A673 (cell line): Measurements from ENCODE around the gene SOX1. TPM values are rescaled to one million over a fixed set of nuclear protein-coding genes. Genes with fewer than 3 reads are reported as not detected.

Experiments used
- Bru-seq: library from RNA; stranded (reverse); fragments of 400-500 nt; gene quantifications from one replicate; lab custom pipeline; 2021; lab: Mats Ljungman, UMichigan
- BruChase-seq, 2 experiments: library from RNA; stranded (reverse); fragments of 400-500 nt; gene quantifications; one replicate each; lab custom pipeline; 2021; lab: Mats Ljungman, UMichigan
- BruUV-seq: library from RNA; stranded (reverse); fragments of 400-500 nt; replicated peaks from 2 replicates; lab custom pipeline; 2021; lab: Mats Ljungman, UMichigan
- CTCF ChIA-PET: fragments of 300-600 bp; sonication (Branson Sonifier 250); formaldehyde crosslinking; loops from one replicate; lab custom pipeline; 2022; ENCODE audit warnings: antibody characterized with exemption; lab: Charles Lee
- POLR2A ChIA-PET: fragments of 300-600 bp; sonication (Branson Sonifier 250); formaldehyde crosslinking; loops from one replicate; lab custom pipeline; 2022; ENCODE audit warnings: antibody characterized with exemption; ENCODE audit not compliant: low non-redundant PET; lab: Charles Lee
- DNase-seq: peaks from one replicate; pipeline ENCODE4 v3.0.0-alpha.2; 2015; ENCODE audit warnings: low spot score
- H3K27ac ChIP-seq: fragments of 200-600 bp; sonication (generic); 2 replicates; pipeline ENCODE4 v1.5.1; 2016; ENCODE audit warnings: mixed run types, low read depth, mild to moderate bottlenecking, mixed read lengths, antibody characterized with exemption, low read length; ENCODE audit not compliant: poor library complexity, severe bottlenecking
- H3K27me3 ChIP-seq: fragments of 200-600 bp; sonication (generic); replicated peaks from 2 replicates; pipeline ENCODE4 v1.6.1; 2017; ENCODE audit warnings: mixed run types, low read depth, mild to moderate bottlenecking, mixed read lengths, antibody characterized with exemption, low read length; ENCODE audit not compliant: insufficient read depth, poor library complexity
- H3K36me3 ChIP-seq: fragments of 200-600 bp; sonication (generic); 2 replicates; pipeline ENCODE4 v1.6.1; 2016; ENCODE audit warnings: mixed run types, mild to moderate bottlenecking, mixed read lengths, antibody characterized with exemption, low read length; ENCODE audit not compliant: insufficient read depth, poor library complexity, severe bottlenecking
- H3K4me1 ChIP-seq: fragments of 200-600 bp; sonication (generic); 2 replicates; pipeline ENCODE4 v1.6.1; 2017; ENCODE audit warnings: mixed run types, mild to moderate bottlenecking, mixed read lengths, antibody characterized with exemption, low read length; ENCODE audit not compliant: insufficient read depth, poor library complexity, severe bottlenecking
- H3K4me3 ChIP-seq: fragments of 200-600 bp; sonication (generic); 2 replicates; pipeline ENCODE4 v1.5.1; 2016; ENCODE audit warnings: low read depth, mixed run types, mild to moderate bottlenecking, mixed read lengths, low read length; ENCODE audit not compliant: poor library complexity, severe bottlenecking
- H3K9me3 ChIP-seq: fragments of 200-600 bp; sonication (generic); 2 replicates; pipeline ENCODE4 v1.6.1; 2016; ENCODE audit warnings: mixed run types, low read depth, mild to moderate bottlenecking, mixed read lengths, antibody characterized with exemption, low read length; ENCODE audit not compliant: poor library complexity, severe bottlenecking
- EZH2 ChIP-seq: fragments of 200-600 bp; sonication (generic); IDR thresholded peaks from 2 replicates; pipeline ENCODE4 v1.6.1; 2017; ENCODE audit warnings: borderline replicate concordance, low read depth, mild to moderate bottlenecking, mixed read lengths, antibody characterized with exemption, low read length; ENCODE audit not compliant: poor library complexity, severe bottlenecking
- intact Hi-C: fragments of 100-400 bp; cut with micrococcal nuclease; formaldehyde crosslinking; loops from one replicate; pipeline ENCODE4 v1.10.0; 2022; ENCODE audit not compliant: unreplicated experiment
- long read RNA-seq: library from polyadenylated mRNA; stranded (forward); transcript quantifications from one replicate; pipeline ENCODE4 v2.0.0, GENCODE V29; 2022
- total RNA-seq: library from RNA; stranded (reverse); gene quantifications from 2 replicates; pipeline ENCODE4 v1.2.3, GENCODE V29; 2021
- TF ChIP-seq, protein P1 (sequence below): fragments of 300-800, 200-600 bp; sonication (generic); conservative IDR thresholded peaks from 2 replicates; pipeline ENCODE4 v1.5.1; 2017; ENCODE audit warnings: low read depth, mild to moderate bottlenecking, antibody characterized with exemption, low read length, moderate library complexity, mixed read lengths

SOX1 gene
- total RNA-seq (47.7 and 56.6 TPM in 2 replicates), Bru-seq, nascent RNA (percentile 94 among the genes with signal in this experiment), BruChase-seq, experiment 1, labeled RNA remaining after a 2-hour chase (percentile 99 among the genes with signal in this experiment), BruChase-seq, experiment 2, labeled RNA remaining after a 6-hour chase (percentile 94 among the genes with signal in this experiment)
- long read RNA-seq, transcript SOX1-201 (1 exons, 2,842 nt), result major isoform, 30 of 31 reads
- long read RNA-seq, partial matches to known transcripts, result 0 of 31 reads
- long read RNA-seq, other reads (novel, unspliced or antisense), result 1 of 31 reads

DNA sequence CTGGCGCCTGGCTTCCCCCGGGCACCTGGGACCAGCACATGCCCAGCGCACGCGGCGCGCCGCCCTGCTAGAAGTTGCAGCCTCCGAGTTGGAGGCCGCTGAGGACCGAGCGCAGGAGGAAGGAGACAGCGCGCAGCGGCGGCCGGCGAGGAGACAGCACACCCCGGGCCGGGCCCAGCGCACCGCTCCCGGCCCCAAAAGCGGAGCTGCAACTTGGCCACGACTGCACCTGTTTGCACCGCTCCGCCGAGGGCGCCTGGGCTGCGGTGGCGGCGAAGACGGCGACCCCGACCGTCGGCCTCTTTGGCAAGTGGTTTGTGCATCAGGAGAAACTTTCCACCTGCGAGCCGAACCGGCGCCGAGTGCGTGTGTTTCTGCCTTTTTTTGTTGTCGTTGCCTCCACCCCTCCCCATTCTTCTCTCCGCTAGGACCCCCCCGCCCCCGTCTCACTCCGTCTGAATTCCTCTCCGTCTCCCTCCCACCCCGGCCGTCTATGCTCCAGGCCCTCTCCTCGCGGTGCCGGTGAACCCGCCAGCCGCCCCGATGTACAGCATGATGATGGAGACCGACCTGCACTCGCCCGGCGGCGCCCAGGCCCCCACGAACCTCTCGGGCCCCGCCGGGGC, at the start of gene SOX1:
TSS of gene SOX1 (plus strand) at position 34 of the 626 bp plus-strand sequence. CDS start at position 544, 510 bp downstream.
- DNase-seq, result peak; percentile 81

DNA sequence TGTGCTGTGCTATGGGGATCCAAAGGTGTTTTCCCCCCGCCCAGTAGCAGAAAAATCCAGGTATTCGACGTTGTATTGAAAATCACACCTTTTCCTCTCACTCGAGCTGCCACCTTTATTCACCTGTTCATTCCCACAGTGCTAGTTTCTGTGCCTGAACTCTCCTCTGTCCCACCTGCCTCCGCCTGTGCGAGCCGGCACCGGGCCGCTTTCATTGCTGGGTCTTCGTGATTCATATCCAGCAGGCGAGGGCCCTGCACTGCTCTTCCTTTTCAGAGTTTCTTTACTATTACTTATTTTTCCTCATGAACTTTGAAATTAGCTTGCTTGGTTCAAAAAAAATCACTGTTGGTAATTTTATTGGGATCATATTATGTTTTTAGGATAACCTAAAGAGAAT, 42.4 kb upstream of the SOX1 start:
- Histone ChIP-seq H3K4me3 (no peak overlapping the region), H3K27me3 (no peaks in the 10 kb centered on the region), H3K36me3 (no peaks in the 10 kb centered on the region), H3K9me3 (peaks cover 4% of the 10 kb centered on the region), H3K4me1 (no peaks in the 10 kb centered on the region), H3K27ac (no peak overlapping the region)
- POLR2A ChIA-PET, result no interaction called here
- TF ChIP-seq, protein P1, sequence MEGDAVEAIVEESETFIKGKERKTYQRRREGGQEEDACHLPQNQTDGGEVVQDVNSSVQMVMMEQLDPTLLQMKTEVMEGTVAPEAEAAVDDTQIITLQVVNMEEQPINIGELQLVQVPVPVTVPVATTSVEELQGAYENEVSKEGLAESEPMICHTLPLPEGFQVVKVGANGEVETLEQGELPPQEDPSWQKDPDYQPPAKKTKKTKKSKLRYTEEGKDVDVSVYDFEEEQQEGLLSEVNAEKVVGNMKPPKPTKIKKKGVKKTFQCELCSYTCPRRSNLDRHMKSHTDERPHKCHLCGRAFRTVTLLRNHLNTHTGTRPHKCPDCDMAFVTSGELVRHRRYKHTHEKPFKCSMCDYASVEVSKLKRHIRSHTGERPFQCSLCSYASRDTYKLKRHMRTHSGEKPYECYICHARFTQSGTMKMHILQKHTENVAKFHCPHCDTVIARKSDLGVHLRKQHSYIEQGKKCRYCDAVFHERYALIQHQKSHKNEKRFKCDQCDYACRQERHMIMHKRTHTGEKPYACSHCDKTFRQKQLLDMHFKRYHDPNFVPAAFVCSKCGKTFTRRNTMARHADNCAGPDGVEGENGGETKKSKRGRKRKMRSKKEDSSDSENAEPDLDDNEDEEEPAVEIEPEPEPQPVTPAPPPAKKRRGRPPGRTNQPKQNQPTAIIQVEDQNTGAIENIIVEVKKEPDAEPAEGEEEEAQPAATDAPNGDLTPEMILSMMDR, result no peak
- TF ChIP-seq EZH2, result no peak
- no peak for DNase-seq
- intact Hi-C loops, result no loop called here
- CTCF ChIA-PET, result no interaction called here
- no TSS peak for BruUV-seq

More for the DNA sequence above, at the start of gene SOX1:
- peaks cover 27% of the 10 kb centered on the region for H3K36me3 ChIP-seq
- ChIA-PET CTCF (no interaction called here), POLR2A (no interaction called here)
- TF ChIP-seq, protein P1, result no peak
- TF ChIP-seq EZH2, result no peak
- peak within 1 kb of the TSS; percentile 63 for H3K4me3 ChIP-seq
- H3K27me3 ChIP-seq, result peaks cover 61% of the 10 kb centered on the region
- intact Hi-C loops, result no loop called here
- H3K27ac ChIP-seq, result peak within 1 kb of the TSS; percentile 82
- no TSS peak for BruUV-seq
- peaks cover 4% of the 10 kb centered on the region for H3K4me1 ChIP-seq
- no peaks in the 10 kb centered on the region for H3K9me3 ChIP-seq

DNA sequence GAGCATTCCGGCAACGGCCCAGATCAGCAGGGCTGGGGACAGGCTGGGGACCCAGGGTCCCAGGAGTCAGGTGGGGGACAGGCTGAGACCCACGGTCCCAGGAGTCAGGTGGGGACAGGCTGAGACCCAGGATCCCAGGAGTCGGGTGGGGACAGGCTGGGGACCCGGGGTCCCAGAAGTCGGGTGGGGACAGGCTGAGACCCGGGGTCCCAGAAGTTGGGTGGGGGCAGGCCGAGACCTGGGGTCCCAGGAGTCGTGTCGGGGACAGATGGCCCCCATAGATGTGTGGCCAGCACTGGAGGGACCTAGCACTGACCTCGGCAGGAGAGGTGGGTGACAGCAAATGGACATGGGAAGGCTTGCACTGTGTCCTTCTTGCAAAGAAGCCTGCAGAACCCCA, 39.7 kb upstream of the SOX1 start:
- BruUV-seq, result no TSS peak
- POLR2A ChIA-PET, result no interaction called here
- CTCF ChIA-PET, result no interaction called here

More for the DNA sequence above, 39.7 kb upstream of the SOX1 start:
- Histone ChIP-seq H3K27me3 (no peaks in the 10 kb centered on the region), H3K27ac (no peak overlapping the region), H3K9me3 (no peaks in the 10 kb centered on the region), H3K4me3 (no peak overlapping the region), H3K36me3 (no peaks in the 10 kb centered on the region), H3K4me1 (no peaks in the 10 kb centered on the region)
- intact Hi-C loops, result no loop called here
- DNase-seq, result no peak
- TF ChIP-seq, protein P1, result no peak
- TF ChIP-seq EZH2, result no peak
